Measurements from ENCODE around the gene RNF10.
A peak's percentile ranks its signal among the peaks of the same experiment; 100 is the strongest.
"Not testable (repeated sequence)": the region's sequence is repeated elsewhere in the genome, so short reads cannot be mapped to it uniquely, and the experiment has no call there.

Gene RNF10

DNA sequence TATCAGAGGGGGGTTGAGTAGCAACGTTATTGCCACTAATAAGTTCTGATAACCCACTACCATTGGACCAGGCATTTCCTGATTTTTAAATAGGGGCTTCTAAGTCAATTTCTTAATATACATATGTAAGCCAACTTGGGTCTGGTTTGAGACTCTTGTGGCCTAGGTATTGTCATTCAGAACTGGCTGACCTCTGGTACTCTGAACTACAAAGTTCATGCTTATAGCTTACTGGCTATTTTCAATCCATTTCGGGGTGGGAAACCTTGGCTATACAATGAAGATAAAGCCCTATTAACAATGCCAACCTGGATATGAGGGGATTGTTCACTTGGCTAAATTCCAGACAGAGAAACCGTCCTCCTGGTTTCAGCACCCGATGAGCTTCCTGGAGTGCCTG lies 29.6 kb upstream of the RNF10 start:
- H3K4me3 ChIP-seq (ENCODE audit: low read depth, low read length) = no peak overlapping the region
- TF ChIP-seq, protein P1, sequence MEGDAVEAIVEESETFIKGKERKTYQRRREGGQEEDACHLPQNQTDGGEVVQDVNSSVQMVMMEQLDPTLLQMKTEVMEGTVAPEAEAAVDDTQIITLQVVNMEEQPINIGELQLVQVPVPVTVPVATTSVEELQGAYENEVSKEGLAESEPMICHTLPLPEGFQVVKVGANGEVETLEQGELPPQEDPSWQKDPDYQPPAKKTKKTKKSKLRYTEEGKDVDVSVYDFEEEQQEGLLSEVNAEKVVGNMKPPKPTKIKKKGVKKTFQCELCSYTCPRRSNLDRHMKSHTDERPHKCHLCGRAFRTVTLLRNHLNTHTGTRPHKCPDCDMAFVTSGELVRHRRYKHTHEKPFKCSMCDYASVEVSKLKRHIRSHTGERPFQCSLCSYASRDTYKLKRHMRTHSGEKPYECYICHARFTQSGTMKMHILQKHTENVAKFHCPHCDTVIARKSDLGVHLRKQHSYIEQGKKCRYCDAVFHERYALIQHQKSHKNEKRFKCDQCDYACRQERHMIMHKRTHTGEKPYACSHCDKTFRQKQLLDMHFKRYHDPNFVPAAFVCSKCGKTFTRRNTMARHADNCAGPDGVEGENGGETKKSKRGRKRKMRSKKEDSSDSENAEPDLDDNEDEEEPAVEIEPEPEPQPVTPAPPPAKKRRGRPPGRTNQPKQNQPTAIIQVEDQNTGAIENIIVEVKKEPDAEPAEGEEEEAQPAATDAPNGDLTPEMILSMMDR (IDR thresholded peaks at IDR 0.05; ENCODE audit: low read depth, low read length) = no peak

DNA sequence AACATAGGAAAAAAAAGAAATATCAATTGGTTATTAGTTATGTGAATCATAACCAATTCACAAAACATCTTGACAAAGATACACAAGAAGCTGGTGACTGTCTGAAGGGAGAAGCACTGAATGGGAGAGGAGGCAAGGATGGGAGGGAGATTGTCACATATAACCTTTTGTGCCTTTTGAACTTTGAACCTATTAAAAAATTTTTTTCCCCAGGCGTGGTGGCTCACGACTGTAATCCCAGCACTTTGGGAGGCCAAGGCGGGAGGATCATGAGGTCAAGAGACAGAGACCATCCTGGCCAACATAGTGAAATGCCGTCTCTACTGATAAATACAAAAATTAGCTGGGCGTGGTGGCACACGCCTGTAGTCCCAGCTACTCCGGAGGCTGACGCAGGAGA lies 25.6 kb upstream of the RNF10 start:
- TF ChIP-seq, protein P1 (IDR thresholded peaks at IDR 0.05; ENCODE audit: low read depth, low read length) = no peak
- H3K4me3 ChIP-seq (ENCODE audit: low read depth, low read length) = no peak overlapping the region

DNA sequence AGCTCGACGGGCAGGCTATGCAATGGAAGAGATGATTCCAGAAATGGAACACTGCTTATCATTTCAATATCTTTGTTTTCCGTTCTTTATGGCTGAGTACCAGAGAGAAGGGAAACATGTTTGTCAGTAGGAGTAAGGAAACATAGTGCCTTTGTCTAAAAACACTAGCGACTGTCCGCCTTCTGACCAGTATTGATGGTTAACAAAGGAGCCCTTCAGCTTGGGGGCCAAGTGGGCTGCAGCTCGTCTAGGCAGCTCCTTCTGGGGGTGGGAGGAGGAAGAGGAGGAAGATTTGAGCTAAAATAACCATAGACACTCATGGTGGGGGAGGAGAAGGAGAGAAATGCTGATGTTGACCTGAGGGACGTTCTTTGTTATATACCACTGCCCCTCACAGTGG lies 20.2 kb upstream of the RNF10 start:
- no peak overlapping the region for H3K4me3 ChIP-seq (ENCODE audit: low read depth, low read length)
- TF ChIP-seq, protein P1 (IDR thresholded peaks at IDR 0.05; ENCODE audit: low read depth, low read length) = no peak

DNA sequence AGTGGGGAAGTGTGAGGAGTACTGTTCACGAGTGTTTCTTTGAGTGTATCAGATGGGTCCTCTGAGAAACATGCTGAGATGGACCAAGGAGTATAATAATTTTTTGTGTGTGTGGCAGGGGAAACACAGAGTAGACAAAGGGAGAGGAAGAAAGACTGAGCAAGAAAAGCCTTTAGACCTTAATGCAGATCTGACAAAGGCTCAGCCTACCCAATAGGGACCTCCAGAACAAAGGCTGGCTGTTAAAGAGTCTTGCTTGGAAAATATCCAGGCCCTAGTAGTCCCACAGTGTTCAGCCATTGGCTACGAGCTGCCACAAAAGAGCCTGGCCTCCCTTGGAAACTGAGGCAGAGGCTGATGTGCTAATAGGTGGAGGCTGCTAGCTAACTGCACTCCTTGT lies 18.7 kb upstream of the RNF10 start:
- no peak overlapping the region for H3K4me3 ChIP-seq (ENCODE audit: low read depth, low read length)
- TF ChIP-seq, protein P1 (IDR thresholded peaks at IDR 0.05; ENCODE audit: low read depth, low read length) = no peak

DNA sequence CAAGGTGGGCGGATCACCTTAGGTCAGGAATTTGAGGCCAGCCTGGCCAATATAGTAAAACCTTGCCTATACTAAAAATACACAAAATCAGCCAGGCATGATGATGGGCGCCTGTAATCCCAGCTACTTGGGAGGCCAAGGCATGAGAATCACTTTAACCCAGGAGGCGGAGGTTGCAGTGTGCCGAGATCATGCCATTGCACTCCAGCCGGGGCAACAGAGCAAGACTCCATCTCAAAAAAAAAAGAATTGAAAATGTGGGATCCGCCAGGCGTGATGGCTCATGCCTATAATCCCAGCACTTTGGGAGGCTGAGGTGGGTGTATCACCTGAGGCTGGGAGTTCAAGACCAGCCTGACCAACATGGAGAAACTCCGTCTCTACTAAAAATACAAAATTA lies 14.8 kb upstream of the RNF10 start:
- not testable (repeated sequence) for H3K4me3 ChIP-seq (ENCODE audit: low read depth, low read length)

DNA sequence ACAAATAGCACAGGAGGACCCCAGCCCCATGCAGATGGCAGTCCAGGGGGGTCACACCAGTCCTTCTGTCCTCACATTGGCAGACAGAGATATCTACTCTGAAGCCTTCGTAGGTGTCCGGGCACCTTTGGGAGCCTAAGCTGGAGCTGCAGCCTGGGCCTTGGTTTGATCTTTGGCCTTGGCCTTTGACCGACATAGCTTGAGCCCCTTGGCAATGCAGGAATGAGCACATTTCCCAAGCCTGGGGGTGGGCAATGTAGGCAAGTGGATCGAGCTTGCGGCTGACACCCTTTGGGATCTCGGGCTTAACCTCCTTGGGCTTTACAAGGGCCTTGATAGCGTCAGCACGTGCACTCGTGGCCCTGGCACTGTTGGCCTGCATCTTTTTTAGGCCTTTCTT lies 11.6 kb upstream of the RNF10 start:
- TF ChIP-seq, protein P1 (IDR thresholded peaks at IDR 0.05; ENCODE audit: low read depth, low read length) = no peak
- no peak overlapping the region for H3K4me3 ChIP-seq (ENCODE audit: low read depth, low read length)

DNA sequence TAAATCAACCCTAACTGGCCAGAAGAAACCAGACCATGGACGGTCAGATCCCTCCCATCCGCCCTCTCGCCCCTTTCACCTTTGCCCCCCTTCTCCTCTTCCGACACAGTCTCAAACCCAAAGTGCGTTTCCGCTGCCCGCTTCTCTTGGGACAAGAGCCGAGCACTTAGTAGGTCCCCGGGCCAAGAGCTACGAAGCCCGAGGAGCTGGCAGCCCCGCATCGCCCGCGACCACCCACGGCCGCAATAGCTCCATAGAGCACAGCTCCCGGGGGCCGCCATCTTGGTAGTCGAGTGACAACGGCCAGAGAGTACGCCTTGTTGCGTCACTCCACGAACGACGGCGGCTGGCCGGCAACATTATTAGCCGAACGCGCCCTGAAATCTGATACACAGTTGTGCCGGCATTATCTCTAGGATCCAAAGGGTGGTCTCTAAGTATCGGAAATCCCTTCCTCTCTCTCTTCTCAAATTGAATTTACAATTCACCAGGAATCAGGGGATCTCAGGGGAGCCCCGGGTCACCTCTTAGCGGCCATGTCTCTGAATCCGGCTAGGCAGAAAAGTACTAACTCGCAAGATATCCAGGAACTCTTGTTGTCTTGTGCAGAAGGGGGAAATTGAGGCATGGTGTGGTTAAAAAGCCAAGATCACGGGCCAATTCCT lies 5.2 kb upstream of the RNF10 start, which contains the start of gene COQ5:
Gene COQ5, minus strand, starts transcription at position 298 of the 665 bp plus-strand sequence. Its CDS starts 17 bp downstream, at position 281.
- TF ChIP-seq, protein P1 (IDR thresholded peaks at IDR 0.05; ENCODE audit: low read depth, low read length) = no peak
- peak within 1 kb of the TSS; percentile 72 for H3K4me3 ChIP-seq (ENCODE audit: low read depth, low read length)
